Keratinocyte (primary cell): ENCODE results near the gene TRIM9.

Experiments
- CTCF ChIP-seq, 3 experiments: IDR thresholded peaks in 1 of 3; conservative IDR thresholded peaks in 1 of 3; optimal IDR thresholded peaks in 1 of 3; 2 replicates in 2 of 3; 3 replicates in 1 of 3; pipeline versions ENCODE3 to v1.5.1; 2011; ENCODE audit warnings: low read length in 3 of 3, mild to moderate bottlenecking in 3 of 3, moderate library complexity in 2 of 3, control low read depth in 1 of 3, inconsistent platforms in 1 of 3; ENCODE audit not compliant: insufficient read depth in 2 of 3; ENCODE audit errors: extremely low read depth in 1 of 3
- EZH2 ChIP-seq: IDR thresholded peaks from one replicate; pipeline ENCODE4 v1.6.1; 2012; ENCODE audit warnings: inconsistent platforms, mild to moderate bottlenecking, low read length, moderate library complexity

- TF ChIP-seq CTCF (optimal IDR thresholded peaks at IDR 0.05 in 1 of 3, IDR thresholded peaks at IDR 0.05 in 1 of 3, conservative IDR thresholded peaks at IDR 0.05 in 1 of 3; ENCODE audit: extremely low read depth in 1 of 3, insufficient read depth in 2 of 3, low read length in 3 of 3) (peak; percentile 50 to 72 (median 58)), EZH2 (no peak)
These were observed 140.0 kb downstream of the TRIM9 start for GRCh38 chr14:50954811-50955372.
